Activated naive CD4-positive, alpha-beta T cell treated with anti-CD3 and anti-CD28 coated beads, Interleukin-2, amount 50 U/mL, for 72 hours (primary cell): Measurements from ENCODE around the gene NXN. TPM values are rescaled to one million over a fixed set of nuclear protein-coding genes. Genes with fewer than 3 reads are reported as not detected.
"Not testable (repeated sequence)": the region's sequence is repeated elsewhere in the genome, so short reads cannot be mapped to it uniquely, and the experiment has no call there.

Source experiments
- ATAC-seq, 2 donors: fragments of 150-1000 bp; cut with Tn5 transposase; 2 replicates each; pipeline ENCODE4 v1.10.0; 2021; ENCODE audit warnings: mild to moderate bottlenecking in 2 of 2, moderate library complexity in 2 of 2
- DNase-seq, 2 donors: peaks; one replicate each; pipeline ENCODE4 v3.0.0; 2021 to 2022; ENCODE audit warnings: low spot score in 2 of 2
- H3K27ac Mint-ChIP-seq, 2 donors: one replicate each; pipeline ENCODE4 v1.8.0; 2022; ENCODE audit warnings: mild to moderate bottlenecking in 2 of 2, mixed read lengths in 2 of 2
- H3K36me3 Mint-ChIP-seq, 2 donors: one replicate each; pipeline ENCODE4 v1.8.0; 2022; ENCODE audit warnings: mixed read lengths in 2 of 2
- H3K9me3 Mint-ChIP-seq, 2 donors: one replicate each; pipeline ENCODE4 v1.8.0; 2022; ENCODE audit warnings: mixed read lengths in 2 of 2
- total RNA-seq, 2 donors: library from RNA; stranded (reverse); gene quantifications; one replicate each; pipeline ENCODE4 v1.2.3, GENCODE V29; 2022

NXN gene
- total RNA-seq, 2 donors from 2014 or later = 0.39 to 0.80 TPM

DNA sequence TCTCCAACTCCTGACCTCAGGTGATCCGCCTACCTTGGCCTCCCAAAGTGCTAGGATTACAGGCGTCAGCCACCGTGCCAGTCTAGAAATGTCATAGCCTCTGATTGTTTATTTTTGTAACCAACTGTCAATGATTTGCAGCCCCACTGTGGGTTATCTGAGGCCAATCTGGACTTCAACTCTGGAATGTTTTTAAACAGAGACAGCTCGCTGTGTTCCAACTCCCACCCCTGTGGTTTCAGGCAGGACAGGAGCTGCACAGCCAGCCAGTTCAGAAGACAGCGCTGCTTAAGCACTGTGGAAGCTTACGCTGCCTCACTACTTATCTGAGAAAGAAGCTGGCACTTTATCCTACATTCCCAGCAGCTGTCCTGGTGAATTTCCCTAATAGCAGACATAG is 177.9 kb downstream of the NXN start:
- DNase-seq (no peak), ATAC-seq (no peak)
- H3K9me3 Mint-ChIP-seq = no peaks in the 10 kb centered on the region
- H3K36me3 Mint-ChIP-seq = no peaks in the 10 kb centered on the region
- H3K27ac Mint-ChIP-seq = no peak overlapping the region

DNA sequence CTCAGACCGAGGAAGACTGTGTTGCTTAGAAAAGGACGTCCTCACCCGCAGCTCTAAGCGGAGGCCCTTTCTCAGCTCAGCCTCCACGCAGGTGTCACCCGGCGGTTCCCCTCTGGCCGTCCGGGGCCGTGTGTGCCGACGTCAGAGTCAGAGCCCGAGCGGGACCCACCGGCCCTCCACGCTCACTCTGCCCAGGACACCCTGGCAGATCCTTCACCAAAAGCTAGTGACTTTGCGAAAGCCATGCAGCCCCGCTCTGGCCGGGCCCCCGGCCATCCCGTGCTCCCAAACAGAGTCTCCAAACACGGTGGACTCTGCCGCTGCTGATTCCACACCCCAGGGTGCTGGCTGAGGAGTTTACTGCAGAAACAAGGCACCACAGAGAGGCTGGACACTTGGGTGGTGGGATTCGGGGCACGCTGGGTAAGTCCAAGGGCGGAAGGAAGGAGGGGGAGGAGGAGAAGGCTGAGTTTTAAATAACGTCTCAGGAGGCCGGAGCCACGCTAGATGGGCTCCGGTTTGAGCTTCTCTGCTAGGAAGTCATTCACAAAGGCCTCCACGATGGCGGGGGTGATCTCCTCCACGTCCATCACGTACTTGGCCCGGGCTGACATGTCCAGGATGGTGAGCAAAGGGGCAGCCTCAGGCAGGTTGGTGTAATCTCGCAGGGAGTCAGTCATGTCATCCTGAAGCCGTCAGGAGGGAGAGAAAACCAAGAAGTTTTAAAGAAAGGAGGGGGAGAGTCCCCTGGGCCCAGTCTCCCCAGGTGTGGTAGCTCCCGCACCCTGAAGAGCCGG is 178.9 kb downstream of the NXN start:
- Mint-ChIP-seq H3K36me3 (no peaks in the 10 kb centered on the region), H3K27ac (no peak overlapping the region)
- DNase-seq = no peak

DNA sequence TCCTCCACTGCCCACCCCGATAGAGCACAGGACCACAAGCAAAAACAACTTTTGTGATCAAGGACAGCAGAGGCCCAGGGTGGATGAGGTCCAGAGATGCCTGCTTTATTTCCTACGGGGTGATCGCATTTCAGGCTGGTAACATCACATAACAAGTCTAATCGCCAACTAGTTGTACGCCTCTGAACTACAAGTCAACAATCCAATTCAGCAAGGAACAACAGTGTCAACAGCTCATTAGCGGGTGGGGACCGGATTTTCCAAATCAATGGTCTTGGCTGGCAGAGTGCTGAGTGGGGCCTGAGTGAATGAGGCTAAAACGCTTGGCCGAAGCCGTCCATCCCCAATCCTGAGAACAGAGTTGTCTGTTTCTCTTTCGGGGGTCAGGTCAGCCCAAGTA is 180.3 kb downstream of the NXN start:
- no peaks in the 10 kb centered on the region for H3K9me3 Mint-ChIP-seq
- ATAC-seq = no peak
- no peak for DNase-seq
- no peak overlapping the region for H3K27ac Mint-ChIP-seq
- H3K36me3 Mint-ChIP-seq = no peaks in the 10 kb centered on the region

More for the DNA sequence above, 178.9 kb downstream of the NXN start:
- no peaks in the 10 kb centered on the region for H3K9me3 Mint-ChIP-seq
- no peak for ATAC-seq

DNA sequence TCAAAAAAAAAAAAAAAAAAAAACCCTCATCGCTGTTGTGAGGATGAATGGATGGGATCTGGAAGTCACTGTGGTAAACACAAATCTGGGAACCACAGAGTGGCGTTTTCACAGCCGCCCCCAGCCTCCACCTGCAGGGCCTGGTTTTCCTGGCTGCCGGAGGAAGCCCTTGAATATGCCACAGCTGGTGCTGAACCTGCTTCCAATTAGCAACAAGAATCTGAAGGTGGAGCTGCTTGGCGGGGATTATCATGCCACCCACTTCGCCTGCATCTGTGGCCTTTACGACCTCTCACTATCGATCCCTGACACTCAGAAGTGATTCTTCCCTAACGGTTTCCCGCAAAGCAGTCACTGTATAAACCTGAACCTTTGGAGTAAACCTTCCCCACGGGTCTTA is 181.3 kb downstream of the NXN start:
- no peak for ATAC-seq
- DNase-seq = no peak
- Mint-ChIP-seq H3K9me3 (no peaks in the 10 kb centered on the region), H3K36me3 (no peaks in the 10 kb centered on the region), H3K27ac (no peak overlapping the region)

DNA sequence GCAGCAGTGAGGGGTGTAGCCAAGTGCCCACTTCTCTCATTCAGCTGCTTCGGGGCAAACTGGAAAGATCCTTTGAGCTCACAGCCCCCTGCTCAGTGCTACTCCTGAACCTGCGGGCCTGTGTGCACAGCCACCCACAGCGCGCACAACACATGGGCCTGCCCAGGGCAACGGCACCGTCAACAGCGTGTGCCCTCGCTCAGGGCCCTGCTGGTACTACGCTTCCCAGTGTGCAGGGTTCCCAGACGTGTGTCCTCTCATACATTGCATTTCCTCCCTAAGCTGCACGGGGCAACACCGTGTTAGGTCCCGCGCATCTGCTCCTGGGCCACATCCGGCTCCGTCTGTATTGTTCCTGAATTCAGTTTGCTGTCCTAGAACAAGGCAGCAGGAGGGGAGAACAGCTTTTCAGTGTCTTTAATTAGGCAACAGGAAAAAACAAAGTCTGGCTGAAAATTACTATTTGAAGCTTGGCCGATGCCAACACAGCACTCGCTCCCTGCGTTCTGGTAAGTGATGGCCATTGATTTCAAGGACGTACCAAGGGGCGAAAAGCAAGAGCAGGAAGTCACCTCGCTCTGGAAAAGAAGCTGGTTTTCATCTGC is 182.2 kb downstream of the NXN start:
- no peaks in the 10 kb centered on the region for H3K36me3 Mint-ChIP-seq
- no peak overlapping the region for H3K27ac Mint-ChIP-seq
- DNase-seq (no peak), ATAC-seq (no peak)
- H3K9me3 Mint-ChIP-seq = no peaks in the 10 kb centered on the region

DNA sequence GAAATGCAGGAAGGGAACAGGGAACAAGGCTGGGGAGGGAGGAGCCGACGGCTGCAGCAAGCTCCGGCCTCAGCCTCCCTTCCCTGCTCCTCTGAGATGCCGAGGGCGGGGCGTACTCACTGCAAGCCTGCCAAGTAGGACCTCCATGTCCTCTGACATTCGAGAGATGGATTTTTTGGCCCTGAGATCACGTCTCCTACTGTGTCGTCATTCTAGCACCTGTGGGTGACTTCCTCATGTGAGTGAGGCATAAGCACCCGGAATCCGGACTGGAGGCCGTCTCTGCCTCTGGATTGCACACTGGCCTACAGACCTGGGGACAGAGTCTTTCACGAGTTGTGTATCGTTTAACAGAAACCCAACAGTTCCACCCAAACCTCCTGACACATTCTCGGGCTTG is 183.0 kb downstream of the NXN start:
- H3K27ac Mint-ChIP-seq = peak overlapping the region in 1 of 2 donors; percentile 33
- DNase-seq (no peak), ATAC-seq (no peak)
- no peaks in the 10 kb centered on the region for H3K36me3 Mint-ChIP-seq
- no peaks in the 10 kb centered on the region for H3K9me3 Mint-ChIP-seq

DNA sequence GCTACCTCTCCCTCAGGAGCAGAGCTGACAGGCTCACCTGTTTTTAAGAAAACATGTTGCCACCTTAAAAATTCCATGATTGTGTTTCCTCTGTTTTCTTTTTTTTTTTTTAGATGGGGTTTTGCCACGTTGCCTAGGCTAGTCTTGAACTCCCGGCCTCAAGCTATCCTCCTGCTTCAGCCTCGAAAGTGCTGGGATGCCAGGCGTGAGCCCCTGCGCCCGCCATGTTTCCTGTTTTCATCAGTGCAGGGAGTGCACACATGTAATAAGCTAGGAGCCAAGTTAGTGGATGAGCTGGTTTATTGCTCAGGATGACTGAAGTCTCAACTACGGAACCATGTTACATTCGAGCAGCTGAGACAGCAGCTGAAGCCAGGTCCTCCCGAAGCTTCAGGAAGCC is 183.9 kb downstream of the NXN start:
- Mint-ChIP-seq H3K9me3 (no peaks in the 10 kb centered on the region), H3K27ac (peak overlapping the region in 1 of 2 donors; percentile 50), H3K36me3 (peaks cover 5% of the 10 kb centered on the region in 2 donors)
- ATAC-seq (no peak), DNase-seq (no peak)

DNA sequence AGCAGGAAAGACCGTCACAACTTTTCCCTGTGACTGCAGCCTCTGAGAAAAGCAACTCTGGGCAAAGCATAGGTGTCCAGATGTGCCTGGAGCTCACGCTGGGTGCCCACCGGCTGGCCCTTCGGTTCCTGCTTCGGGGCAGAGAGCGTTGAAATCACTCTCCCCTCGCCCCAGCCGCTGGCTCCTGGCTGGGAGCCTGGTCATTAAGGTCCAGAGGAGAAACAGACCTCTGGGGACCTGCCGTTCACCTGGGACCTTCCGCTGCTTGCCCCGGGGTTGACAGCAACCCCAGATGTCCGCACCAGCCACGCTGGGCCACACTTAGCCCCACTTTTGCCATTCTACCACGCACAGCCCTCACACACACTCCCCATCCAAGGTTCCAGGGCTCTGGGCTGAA is 184.3 kb downstream of the NXN start:
- Mint-ChIP-seq H3K36me3 (peaks cover 5 to 6% of the 10 kb centered on the region in 2 donors), H3K27ac (no peak overlapping the region), H3K9me3 (no peaks in the 10 kb centered on the region)
- ATAC-seq (no peak), DNase-seq (no peak)

DNA sequence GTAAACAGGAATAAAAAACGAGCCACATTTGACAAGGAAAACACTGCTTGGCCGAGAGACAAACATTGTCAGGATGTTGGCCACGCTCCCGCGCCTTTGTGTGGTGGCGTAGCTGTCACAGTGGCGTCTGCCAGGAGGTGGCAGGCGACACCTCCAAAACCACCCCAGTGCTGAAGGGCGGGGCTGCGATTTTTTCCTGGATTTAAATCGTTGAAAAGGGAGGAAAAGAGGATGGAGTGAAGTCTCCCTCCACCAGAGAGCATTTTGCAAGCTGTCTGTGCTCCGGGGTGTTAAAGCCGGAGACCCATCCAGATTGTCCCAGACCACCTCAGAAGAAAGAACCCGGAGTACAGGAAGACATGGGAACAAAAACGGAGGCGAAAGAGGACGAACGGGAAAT is 184.7 kb downstream of the NXN start:
- Mint-ChIP-seq H3K27ac (peak overlapping the region; percentile 42 to 79), H3K9me3 (no peaks in the 10 kb centered on the region)

DNA sequence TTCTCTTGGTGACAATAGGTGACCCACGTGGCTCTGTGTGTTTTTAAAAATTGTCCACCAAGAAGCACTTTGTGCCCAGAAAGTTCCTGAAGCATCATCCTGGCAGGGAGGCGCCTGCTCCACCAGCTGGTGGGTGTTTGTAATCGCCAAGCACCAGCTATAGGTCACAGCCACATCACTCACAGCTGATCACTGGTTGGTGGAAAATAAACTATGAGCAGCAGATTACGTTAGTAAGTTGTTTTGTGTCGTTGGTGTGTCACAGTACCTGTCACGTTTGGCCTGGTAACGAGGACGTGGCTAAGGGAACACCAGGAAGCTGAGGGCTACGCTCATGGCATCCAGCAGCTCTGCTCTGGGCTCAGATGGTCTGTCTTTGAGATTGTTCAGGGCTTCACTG is 187.3 kb downstream of the NXN start:
- DNase-seq (no peak), ATAC-seq (no peak)
- Mint-ChIP-seq H3K27ac (no peak overlapping the region), H3K36me3 (peaks cover 5 to 11% of the 10 kb centered on the region in 2 donors), H3K9me3 (no peaks in the 10 kb centered on the region)

More for the DNA sequence above, 184.7 kb downstream of the NXN start:
- peaks cover 5 to 10% of the 10 kb centered on the region in 2 donors for H3K36me3 Mint-ChIP-seq
- peak in 1 of 2 donors; percentile 55 for DNase-seq
- peak; percentile 70 to 74 for ATAC-seq

DNA sequence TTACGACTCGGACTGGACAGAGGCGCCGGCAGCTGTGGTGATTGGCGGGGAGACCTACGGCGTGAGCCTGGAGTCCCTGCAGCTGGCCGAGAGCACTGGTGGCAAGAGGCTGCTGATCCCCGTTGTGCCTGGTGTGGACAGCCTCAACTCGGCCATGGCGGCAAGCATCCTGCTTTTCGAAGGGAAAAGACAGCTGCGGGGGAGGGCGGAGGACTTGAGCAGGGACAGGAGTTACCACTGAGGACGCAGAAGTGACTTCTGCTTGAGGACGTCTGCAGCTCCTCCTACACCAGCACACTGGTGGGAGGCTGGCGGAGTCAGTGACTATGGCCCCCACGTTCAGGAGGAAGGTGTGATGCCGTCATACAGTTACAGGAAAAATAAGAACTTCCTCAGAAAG is 187.7 kb downstream of the NXN start:
- DNase-seq (no peak), ATAC-seq (no peak)
- Mint-ChIP-seq H3K27ac (no peak overlapping the region), H3K36me3 (peaks cover 5 to 11% of the 10 kb centered on the region in 2 donors), H3K9me3 (no peaks in the 10 kb centered on the region)

DNA sequence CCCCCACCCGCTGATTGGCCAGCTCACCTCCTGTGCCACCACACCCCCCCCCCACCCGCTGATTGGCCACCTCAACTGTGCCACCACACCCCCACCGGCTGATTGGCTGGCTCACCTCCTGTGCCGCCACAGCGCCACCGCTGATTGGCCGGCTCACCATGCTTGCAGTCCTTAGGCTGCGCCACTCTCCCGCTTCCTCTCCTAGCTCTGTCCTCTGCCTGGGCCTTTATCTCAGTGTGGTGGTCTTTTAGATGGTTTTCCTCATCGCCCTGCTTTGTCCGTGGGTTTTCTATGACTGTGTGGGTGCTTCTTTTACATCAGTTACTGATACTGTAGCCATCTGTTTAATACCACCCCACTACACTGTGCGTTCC is 188.7 kb downstream of the NXN start:
- ATAC-seq, DNase-seq, H3K27ac Mint-ChIP-seq, H3K9me3 Mint-ChIP-seq: not testable (repeated sequence)
- peaks cover 5 to 11% of the 10 kb centered on the region in 2 donors for H3K36me3 Mint-ChIP-seq

DNA sequence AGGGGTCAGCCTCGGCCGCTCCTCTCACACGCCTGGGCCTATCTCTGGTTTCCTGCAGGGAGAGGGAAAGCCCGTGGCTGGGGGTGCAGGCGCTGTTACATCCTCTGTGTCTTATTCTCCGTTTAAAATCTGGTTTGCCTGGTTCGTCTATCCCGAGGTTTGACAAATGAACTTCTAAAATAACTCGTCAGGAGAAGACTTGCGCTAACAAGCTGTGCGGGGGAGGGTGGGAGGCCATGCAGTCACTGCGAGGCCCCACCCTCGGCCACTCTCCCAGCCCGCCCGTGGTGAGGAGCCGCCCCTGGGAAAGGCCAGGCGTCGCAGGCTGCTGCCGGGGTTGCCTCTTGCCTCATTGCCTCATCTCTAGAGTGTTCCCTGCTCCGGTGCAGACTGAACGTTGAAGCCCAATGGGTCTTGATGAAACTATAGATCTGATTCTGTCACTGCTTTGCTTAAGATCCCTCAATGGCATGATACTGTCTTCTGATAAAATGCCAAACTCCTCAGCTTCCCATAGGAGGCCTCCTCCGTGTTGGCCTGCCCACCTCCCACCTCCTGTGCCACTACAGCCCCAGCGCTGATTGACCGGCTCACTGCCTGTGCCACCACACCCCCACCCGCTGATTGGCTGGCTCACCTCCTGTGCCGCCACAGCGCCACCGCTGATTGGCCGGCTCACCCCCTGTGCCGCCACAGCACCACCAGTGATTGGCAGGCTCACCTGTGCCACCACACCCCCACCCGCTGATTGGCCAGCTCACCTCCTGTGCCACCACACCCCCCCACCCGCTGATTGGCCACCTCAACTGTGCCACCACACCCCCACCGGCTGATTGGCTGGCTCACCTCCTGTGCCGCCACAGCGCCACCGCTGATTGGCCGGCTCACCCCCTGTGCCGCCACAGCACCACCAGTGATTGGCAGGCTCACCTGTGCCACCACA is 189.4 kb downstream of the NXN start:
- H3K9me3 Mint-ChIP-seq, DNase-seq, H3K27ac Mint-ChIP-seq: not testable (repeated sequence)
- peaks cover 5 to 11% of the 10 kb centered on the region in 2 donors for H3K36me3 Mint-ChIP-seq
- ATAC-seq = peak in 1 of 2 donors; percentile 29

DNA sequence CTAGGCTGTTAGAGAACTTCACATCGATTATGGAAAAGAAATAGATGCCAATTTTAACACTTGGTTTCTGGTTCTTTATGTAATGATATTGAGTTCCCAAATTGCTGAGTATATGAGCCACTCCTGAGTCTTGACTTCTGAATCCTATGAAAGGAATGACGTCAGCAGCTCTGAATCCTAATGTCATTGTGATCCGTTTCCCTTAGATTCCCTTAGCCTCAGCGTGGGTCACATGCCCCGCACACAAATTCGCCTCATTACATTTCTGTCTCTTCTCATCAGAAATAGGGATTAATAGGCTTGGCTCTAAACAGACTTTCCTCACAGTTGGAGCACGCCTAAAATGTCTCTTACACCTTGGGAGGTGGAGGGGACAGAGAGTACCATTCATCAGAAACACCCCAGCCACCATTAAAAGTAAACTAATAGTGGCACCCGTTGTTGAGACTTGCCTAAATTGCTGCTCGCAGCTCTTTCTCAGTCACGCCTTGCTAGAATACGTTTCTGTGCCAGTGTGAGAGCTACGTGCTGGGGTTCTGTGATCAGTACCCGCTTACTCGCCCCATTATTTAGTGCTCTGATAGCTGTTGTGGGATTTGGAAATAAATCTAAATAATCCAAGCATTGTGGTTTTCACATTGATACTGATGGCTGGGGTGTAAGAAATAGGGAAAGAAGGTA is 190.3 kb downstream of the NXN start:
- ATAC-seq = no peak
- H3K9me3 Mint-ChIP-seq = no peaks in the 10 kb centered on the region
- no peak overlapping the region for H3K27ac Mint-ChIP-seq
- peaks cover 5 to 11% of the 10 kb centered on the region in 2 donors for H3K36me3 Mint-ChIP-seq
- DNase-seq = no peak

DNA sequence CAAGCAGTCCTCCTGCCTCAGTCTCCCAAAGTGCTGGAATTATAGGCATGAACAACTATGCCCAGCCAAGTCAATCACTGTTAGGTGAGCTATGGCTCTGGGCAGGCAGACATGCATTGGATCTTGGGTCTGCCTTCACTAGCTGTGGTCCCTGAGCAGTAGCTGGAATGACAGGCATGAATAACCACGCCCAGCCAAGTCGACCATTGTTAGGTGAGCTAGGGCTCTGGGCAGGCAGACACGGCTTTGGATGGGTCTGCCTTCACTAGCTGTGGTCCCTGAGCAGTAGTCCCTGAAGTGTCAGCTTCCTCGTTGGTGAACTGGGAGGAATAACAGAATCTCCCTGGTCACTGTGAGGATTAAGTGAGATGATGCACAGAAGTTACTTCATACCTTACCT is 191.0 kb downstream of the NXN start:
- ATAC-seq = no peak
- Mint-ChIP-seq H3K36me3 (peaks cover 5 to 18% of the 10 kb centered on the region in 2 donors), H3K9me3 (no peaks in the 10 kb centered on the region), H3K27ac (no peak overlapping the region)
- no peak for DNase-seq

DNA sequence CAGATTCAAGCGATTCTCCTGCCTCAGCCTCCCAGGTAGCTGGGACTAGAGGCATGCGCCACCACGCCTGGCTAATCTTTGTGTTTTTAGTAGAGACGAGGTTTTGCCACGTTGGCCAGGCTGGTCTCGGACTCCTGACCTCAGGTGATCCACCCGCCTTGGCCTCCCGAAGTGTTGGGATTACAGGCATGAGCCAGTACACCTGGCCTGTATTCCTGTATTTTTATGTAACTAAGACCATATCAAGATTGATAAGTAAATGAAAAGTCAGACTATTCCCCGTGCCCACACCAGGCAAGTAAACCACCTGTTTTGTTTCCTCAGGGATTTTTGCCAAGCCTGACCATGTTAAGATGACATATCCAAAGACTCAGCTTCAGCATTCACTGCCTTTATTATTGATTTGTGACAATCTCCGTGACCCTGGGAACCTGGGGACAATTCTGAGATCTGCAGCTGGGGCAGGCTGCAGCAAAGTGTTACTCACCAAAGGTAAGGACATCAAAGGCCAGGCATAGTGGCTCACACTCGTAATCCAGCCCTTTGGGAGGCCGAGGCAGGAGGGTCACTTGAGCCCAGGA is 191.8 kb downstream of the NXN start:
- Mint-ChIP-seq H3K27ac (no peak overlapping the region), H3K36me3 (peaks cover 9 to 23% of the 10 kb centered on the region in 2 donors), H3K9me3 (no peaks in the 10 kb centered on the region)
- ATAC-seq (no peak), DNase-seq (no peak)
